K562 (cell line): ENCODE data around the gene PRKAG2. TPM values are rescaled to one million over a fixed set of nuclear protein-coding genes. Genes with fewer than 3 reads are reported as not detected.

Experiments used
- ATAC-seq: fragments of 200-7000 bp; cut with Tn5 transposase; 3 replicates; pipeline ENCODE4 v1.9.1; 2020; ENCODE audit warnings: moderate library complexity
- BruUV-seq: library from RNA; stranded (reverse); fragments of 400-500 nt; replicated peaks from 2 replicates; lab custom pipeline; 2021; lab: Mats Ljungman, UMichigan
- CTCF ChIA-PET: fragments of 300-600 bp; formaldehyde crosslinking; extraction: SDS; loops from one replicate; lab custom pipeline; 2021; ENCODE audit warnings: low intra/inter-chr PET ratio; lab: Yijun Ruan, JAX
- POLR2A ChIA-PET: fragments of 300-600, 350-650 bp; sonication (Branson Sonifier 250); formaldehyde crosslinking; extraction: SDS; loops from one replicate; lab custom pipeline; 2021; ENCODE audit warnings: antibody characterized with exemption, inconsistent platforms; lab: Yijun Ruan, JAX
- DNase-seq, 4 experiments: peaks; one replicate each; pipeline versions ENCODE4 v3.0.0 to v3.0.0-alpha.2; 2011 to 2018; ENCODE audit warnings: low spot score in 3 of 4, mixed read lengths in 3 of 4; ENCODE audit errors: extremely low read depth in 1 of 4
- FAIRE-seq: peaks from 2 replicates; lab custom pipeline; 2011; peaks lifted over from hg19 to GRCh38; lab: Jason Lieb, UNC
- H2AFZ ChIP-seq: 2 replicates; pipeline ENCODE4 v1.6.0; 2011; ENCODE audit warnings: low read depth, low read length, control low read depth, inconsistent platforms
- H3K27ac ChIP-seq: fragments of 200-600 bp; 3 replicates; pipeline ENCODE4 v1.8.0; 2011; ENCODE audit warnings: low read depth, mild to moderate bottlenecking, control low read depth, inconsistent platforms, low read length, moderate library complexity, mixed read lengths; ENCODE audit errors: extremely low read depth
- H3K27me3 ChIP-seq, 2 experiments: fragments of 300-600 bp in 1 of 2; 2 replicates in 1 of 2; 3 replicates in 1 of 2; pipeline versions ENCODE4 v1.6.0 to v1.8.0; 2011; ENCODE audit warnings: inconsistent platforms in 2 of 2, low read length in 2 of 2, mild to moderate bottlenecking in 1 of 2, mixed read lengths in 1 of 2, moderate library complexity in 1 of 2; ENCODE audit not compliant: control insufficient read depth in 2 of 2, insufficient read depth in 2 of 2
- H3K36me3 ChIP-seq: fragments of 300-600 bp; 3 replicates; pipeline ENCODE4 v1.8.0; 2011; ENCODE audit warnings: mild to moderate bottlenecking, low read length, inconsistent platforms; ENCODE audit not compliant: control insufficient read depth, insufficient read depth
- H3K4me1 ChIP-seq, 2 experiments: fragments of 200-600 bp in 1 of 2; replicated peaks in 1 of 2; 2 replicates in 1 of 2; 3 replicates in 1 of 2; pipeline versions ENCODE4 v1.5.1 to v1.8.0; 2011; ENCODE audit warnings: inconsistent platforms in 2 of 2, low read length in 2 of 2, mild to moderate bottlenecking in 1 of 2, mixed read lengths in 1 of 2, moderate library complexity in 1 of 2; ENCODE audit not compliant: control insufficient read depth in 2 of 2, insufficient read depth in 2 of 2
- H3K4me2 ChIP-seq: 2 replicates; pipeline ENCODE4 v1.6.1; 2011; ENCODE audit warnings: low read length, control low read depth, inconsistent platforms, mixed read lengths; ENCODE audit not compliant: insufficient read depth
- H3K4me3 ChIP-seq: fragments of 200-600 bp; sonication (generic), shearing (Covaris generic); 2 replicates; pipeline ENCODE4 v1.5.1; 2016; ENCODE audit warnings: control low read depth, inconsistent platforms
- H3K79me2 ChIP-seq: fragments of 200-600 bp; 3 replicates; pipeline ENCODE4 v1.8.0; 2011; ENCODE audit warnings: low read length, inconsistent platforms; ENCODE audit not compliant: control insufficient read depth, insufficient read depth
- H3K9ac ChIP-seq, 2 experiments: 2 replicates each; pipeline versions ENCODE4 v1.6.0 to v1.6.1; 2011; ENCODE audit warnings: low read depth in 2 of 2, low read length in 2 of 2, control low read depth in 1 of 2, inconsistent platforms in 1 of 2, mild to moderate bottlenecking in 1 of 2, mixed read lengths in 1 of 2; ENCODE audit not compliant: insufficient read depth in 1 of 2
- H3K9me1 ChIP-seq: one replicate; pipeline ENCODE4 v1.6.0; 2011; ENCODE audit warnings: inconsistent platforms, mild to moderate bottlenecking, low read length, moderate library complexity; ENCODE audit not compliant: control insufficient read depth, insufficient read depth
- H3K9me3 ChIP-seq: replicated peaks from 2 replicates; pipeline ENCODE4 v1.5.1; 2011; ENCODE audit warnings: low read depth, low read length, inconsistent platforms; ENCODE audit not compliant: control insufficient read depth, insufficient read depth
- H4K20me1 ChIP-seq: replicated peaks from 2 replicates; pipeline ENCODE4 v1.6.1; 2011; ENCODE audit warnings: low read length, inconsistent platforms, mixed read lengths; ENCODE audit not compliant: control insufficient read depth, insufficient read depth
- ARNT ChIP-seq, 2 experiments: fragments of 450-650 bp; IDR thresholded peaks; 2 replicates each; pipeline ENCODE4 v1.6.1; 2016; ENCODE audit warnings: mild to moderate bottlenecking in 1 of 2
- CLOCK ChIP-seq: fragments of 250-450 bp; sonication (Bioruptor Pico); IDR thresholded peaks from 2 replicates; pipeline ENCODE4 v1.4.0; 2020; ENCODE audit warnings: mild to moderate bottlenecking, moderate library complexity, borderline replicate concordance
- ELF1 ChIP-seq: fragments of 200-800 bp; sonication (Bioruptor generic); IDR thresholded peaks from 2 replicates; pipeline ENCODE4 v1.6.1; 2016; ENCODE audit warnings: missing genetic modification characterization, missing compliant biosample characterization
- MTA2 ChIP-seq: fragments of 450-650 bp; IDR thresholded peaks from 2 replicates; pipeline ENCODE4 v1.6.1; 2016; ENCODE audit warnings: low read depth
- MTF1 ChIP-seq: fragments of 250-450 bp; sonication (Bioruptor Pico); IDR thresholded peaks from 2 replicates; pipeline ENCODE4 v1.9.0; 2021; ENCODE audit warnings: moderate library complexity, mild to moderate bottlenecking, inconsistent platforms, borderline replicate concordance
- NCOA4 ChIP-seq: fragments of 450-650 bp; IDR thresholded peaks from 2 replicates; pipeline ENCODE4 v1.6.1; 2018; ENCODE audit warnings: mild to moderate bottlenecking; ENCODE audit not compliant: partially characterized antibody
- RBM15 ChIP-seq: fragments of 200-400 bp; formaldehyde crosslinking; IDR thresholded peaks from 2 replicates; pipeline ENCODE4 v1.6.1; 2018; ENCODE audit warnings: mild to moderate bottlenecking, low read length, moderate library complexity; ENCODE audit not compliant: insufficient read depth
- RBM17 ChIP-seq: fragments of 200-400 bp; formaldehyde crosslinking; IDR thresholded peaks from 2 replicates; pipeline ENCODE4 v1.6.1; 2017; ENCODE audit warnings: low read depth, mild to moderate bottlenecking, low read length, borderline replicate concordance
- TBL1XR1 ChIP-seq, 2 experiments: IDR thresholded peaks; 2 replicates each; pipeline ENCODE4 v1.6.1; 2012; ENCODE audit warnings: improper control_type of control experiment in 2 of 2, low read length in 2 of 2, mild to moderate bottlenecking in 1 of 2
- TRIM24 ChIP-seq, 2 experiments: fragments of 450-650 bp; IDR thresholded peaks; 2 replicates each; pipeline ENCODE4 v1.6.1; 2016
- UBTF ChIP-seq, 2 experiments: IDR thresholded peaks; 2 replicates each; pipeline ENCODE4 v1.6.1; 2012; ENCODE audit warnings: improper control_type of control experiment in 2 of 2, low read depth in 2 of 2, low read length in 2 of 2, borderline replicate concordance in 1 of 2
- USF1 ChIP-seq: sonication (generic); formaldehyde crosslinking; IDR thresholded peaks from 2 replicates; pipeline ENCODE4 v1.9.0; 2022; ENCODE audit warnings: mild to moderate bottlenecking, missing genetic modification reagents
- ZBTB49 ChIP-seq: sonication (generic); formaldehyde crosslinking; IDR thresholded peaks from 2 replicates; pipeline ENCODE4 v1.8.0; 2022; ENCODE audit warnings: missing genetic modification reagents, mild to moderate bottlenecking, borderline replicate concordance
- ZNF444 ChIP-seq: fragments of 250-450 bp; sonication (Bioruptor Pico); IDR thresholded peaks from 2 replicates; pipeline ENCODE4 v1.4.0; 2020; ENCODE audit warnings: mild to moderate bottlenecking, moderate library complexity
- WGBS: fragments of 100-300 bp; shearing (Covaris generic); methylation state at CpG from one replicate; pipeline ENCODE4 v1.1.6; 2016; ENCODE audit warnings: low coverage, mixed read lengths; ENCODE audit not compliant: insufficient coverage; ENCODE audit errors: missing lambda C conversion rate; 5-methylcytosine and 5-hydroxymethylcytosine counted together
- in situ Hi-C: fragments of 300-500 bp; cut with MboI; formaldehyde crosslinking; loops from 4 replicates; pipeline ENCODE4 v1.15.0; 2018; ENCODE audit warnings: inconsistent platforms, mixed read lengths
- intact Hi-C: fragments of 100-400 bp; cut with micrococcal nuclease; formaldehyde crosslinking; loops from 2 replicates; pipeline ENCODE4 v1.14.2; 2022
- polyA plus RNA-seq, 8 experiments: library from polyadenylated mRNA; depleted of rRNA in 4 of 8; stranded (reverse) in 5 of 8; unstranded in 3 of 8; fragments of >200 nt; fragmentation: Nextera tagmentation in 2 of 8; fragmentation: Illumina TruSeq in 1 of 8; extraction: Ambion mirVana in 2 of 8; extraction: Trizol in 1 of 8; gene quantifications; 2 replicates each; pipeline versions ENCODE4 v1.2.1 to v1.2.3, GENCODE V29; 2011 to 2014; ENCODE audit warnings: inconsistent platforms in 1 of 8, missing spikeins in 1 of 8
- total RNA-seq, 7 experiments: library from RNA; depleted of rRNA in 6 of 7; stranded (reverse); fragments of >200 nt in 6 of 7; fragmentation: Illumina TruSeq in 2 of 7; extraction: Trizol in 2 of 7; gene quantifications; 2 replicates each; pipeline versions ENCODE4 v1.2.1 to v1.2.3, GENCODE V29; 2011 to 2021; ENCODE audit warnings: low replicate concordance in 1 of 7

The PRKAG2 gene
- total and polyA plus RNA-seq, 9 of the 15 experiments (the other 6 are each of a cell fraction or from before 2014, with no cell fraction given), result 0.99 to 5.6 (median 3.3) TPM

- ChIA-PET CTCF (no interaction called here), POLR2A (interaction anchor here (0.9 to 1.1 kb wide), 3 partner anchors 8 to 16 kb away, joined by 3 to 4 read pairs (median 3); no protein-coding TSS in a partner anchor)
- Histone ChIP-seq H3K9me3 (no peaks in the 10 kb centered on the region), H3K9ac (no peak overlapping the region), H3K4me3 (no peak overlapping the region), H3K27me3 (peaks cover 53 to 76% of the 10 kb centered on the region in 2 experiments), H3K36me3 (no peaks in the 10 kb centered on the region), H3K4me2 (no peak overlapping the region), H4K20me1 (0 out of 2 replicates have a peak, but pooled peaks cover 2% of the 10 kb centered on the region), H3K27ac (no peak overlapping the region), H3K9me1 (no peaks in the 10 kb centered on the region), H3K4me1 (0 out of 5 replicates have a peak, but pooled peaks cover 0 to under 1% of the 10 kb centered on the region in 2 experiments), H3K79me2 (no peaks in the 10 kb centered on the region), H2AFZ (no peak overlapping the region)
- no TSS peak for BruUV-seq
- intact Hi-C loops (no loop called here), in situ Hi-C loops (no loop called here)
- FAIRE-seq (no peak), DNase-seq (no peak), ATAC-seq (no peak)
- WGBS, result 3% methylated on average over 5 of the region's 5 CpGs
- TF ChIP-seq TBL1XR1 (IDR thresholded peaks at IDR 0.05; ENCODE audit: low read length in 2 of 2), result no peak
- no peak for TF ChIP-seq ZBTB49 (CRISPR knock-in tag)
- no peak for TF ChIP-seq RBM17
- no peak for TF ChIP-seq UBTF (IDR thresholded peaks at IDR 0.05; ENCODE audit: borderline replicate concordance in 1 of 2, low read depth in 2 of 2, low read length in 2 of 2)
- TF ChIP-seq ARNT (IDR thresholded peaks at IDR 0.05), result no peak
- TF ChIP-seq MTF1 (CRISPR knock-in tag), result no peak
- TF ChIP-seq ZNF444, result no peak
- no peak for TF ChIP-seq ELF1
- TF ChIP-seq USF1 (CRISPR knock-in tag), result no peak
- TF ChIP-seq MTA2, result no peak
- TF ChIP-seq TRIM24 (IDR thresholded peaks at IDR 0.05), result no peak
- no peak for TF ChIP-seq NCOA4
- TF ChIP-seq CLOCK, result no peak
- TF ChIP-seq RBM15, result no peak
Measured at GRCh38 chr7:151777495-151777880, 99.4 kb downstream of the PRKAG2 start.
